Uterus (tissue), 4 donors: ENCODE measurements around the gene DSN1. TPM values are rescaled to one million over a fixed set of nuclear protein-coding genes. Genes with fewer than 3 reads are reported as not detected.

Experiments used
- DNase-seq, 2 donors: peaks; one replicate each; pipeline ENCODE4 v3.0.0-alpha.2; 2019 to 2020
- H3K27ac ChIP-seq, 2 donors: fragments of 200-600 bp; sonication (generic); 1 replicate in 1 of 2; 2 replicates in 1 of 2; pipeline ENCODE4 v1.5.1; 2016 to 2018
- H3K27me3 ChIP-seq, 2 donors: fragments of 200-600 bp; sonication (generic); one replicate each; pipeline ENCODE4 v1.5.1; 2018 to 2019; ENCODE audit warnings: control low read depth in 1 of 2
- H3K36me3 ChIP-seq, 2 donors: fragments of 200-600 bp; sonication (generic); one replicate each; pipeline ENCODE4 v1.5.1; 2019; ENCODE audit warnings: control low read depth in 1 of 2
- H3K4me1 ChIP-seq, 2 donors: fragments of 200-600 bp; sonication (generic); one replicate each; pipeline ENCODE4 v1.5.1; 2018 to 2019; ENCODE audit warnings: control low read depth in 1 of 2
- H3K4me3 ChIP-seq, 2 donors: fragments of 200-600 bp; sonication (generic); 1 replicate in 1 of 2; 2 replicates in 1 of 2; pipeline ENCODE4 v1.5.1; 2018 to 2019; ENCODE audit warnings: mild to moderate bottlenecking in 1 of 2
- H3K9me3 ChIP-seq, 2 donors: fragments of 200-600 bp; sonication (generic); one replicate each; pipeline ENCODE4 v1.5.1; 2019; ENCODE audit warnings: control low read depth in 1 of 2
- POLR2A ChIP-seq, 2 donors: fragments of 450-650 bp; IDR thresholded peaks; one replicate each; pipeline ENCODE4 v1.6.1; 2016; ENCODE audit warnings: antibody characterized with exemption in 2 of 2, mild to moderate bottlenecking in 1 of 2, moderate library complexity in 1 of 2
- intact Hi-C: fragments of 100-400 bp; cut with DNase I; formaldehyde crosslinking; loops from one replicate; pipeline ENCODE4 v1.15.1; 2023; ENCODE audit warnings: low total_unique reads
- total RNA-seq, 4 donors: library from RNA; depleted of rRNA in 3 of 4; stranded (reverse); fragments of >200 nt in 3 of 4; gene quantifications; one replicate each; pipeline versions ENCODE4 v1.1.0 to v1.2.4, GENCODE V29; 2014 to 2023
- TF ChIP-seq, protein P1 (sequence below), 4 experiments: fragments of 200-600 bp in 2 of 4; fragments of 450-650 bp in 2 of 4; sonication (generic) in 2 of 4; IDR thresholded peaks; one replicate each; pipeline ENCODE4 v1.5.1; 2016 to 2019; ENCODE audit warnings: antibody characterized with exemption in 4 of 4, mild to moderate bottlenecking in 2 of 4, moderate library complexity in 1 of 4
- donor health status: DM: yes; HTN: yes; CAD: no.

Gene DSN1
- total RNA-seq, 4 donors from 2014 or later: 0.29 to 24.3 (median 3.2) TPM

DNA sequence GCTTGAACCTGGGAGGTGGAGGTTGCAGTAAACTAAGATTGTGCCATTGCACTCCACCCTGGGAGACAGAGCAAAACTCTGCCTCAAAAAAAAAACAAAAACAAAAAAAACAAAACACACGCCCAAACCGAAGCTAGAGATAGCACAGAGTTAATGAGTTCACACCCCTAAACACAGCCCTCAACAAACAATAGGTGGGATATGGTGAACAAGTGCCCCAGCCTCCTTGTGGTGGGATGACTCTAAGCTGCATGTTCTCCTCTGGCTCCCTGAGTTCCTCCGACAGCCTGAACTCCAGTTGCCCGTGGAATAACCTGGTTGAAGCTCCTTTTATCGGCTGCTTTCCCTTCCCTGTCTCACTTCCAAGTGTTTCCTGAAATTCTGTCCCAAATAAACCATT lies 22.1 kb upstream of the DSN1 start:
- H3K27ac ChIP-seq: no peak overlapping the region
- no peaks in the 10 kb centered on the region for H3K9me3 ChIP-seq
- no peak for DNase-seq
- no peaks in the 10 kb centered on the region for H3K4me1 ChIP-seq
- no peaks in the 10 kb centered on the region for H3K36me3 ChIP-seq
- TF ChIP-seq, protein P1, sequence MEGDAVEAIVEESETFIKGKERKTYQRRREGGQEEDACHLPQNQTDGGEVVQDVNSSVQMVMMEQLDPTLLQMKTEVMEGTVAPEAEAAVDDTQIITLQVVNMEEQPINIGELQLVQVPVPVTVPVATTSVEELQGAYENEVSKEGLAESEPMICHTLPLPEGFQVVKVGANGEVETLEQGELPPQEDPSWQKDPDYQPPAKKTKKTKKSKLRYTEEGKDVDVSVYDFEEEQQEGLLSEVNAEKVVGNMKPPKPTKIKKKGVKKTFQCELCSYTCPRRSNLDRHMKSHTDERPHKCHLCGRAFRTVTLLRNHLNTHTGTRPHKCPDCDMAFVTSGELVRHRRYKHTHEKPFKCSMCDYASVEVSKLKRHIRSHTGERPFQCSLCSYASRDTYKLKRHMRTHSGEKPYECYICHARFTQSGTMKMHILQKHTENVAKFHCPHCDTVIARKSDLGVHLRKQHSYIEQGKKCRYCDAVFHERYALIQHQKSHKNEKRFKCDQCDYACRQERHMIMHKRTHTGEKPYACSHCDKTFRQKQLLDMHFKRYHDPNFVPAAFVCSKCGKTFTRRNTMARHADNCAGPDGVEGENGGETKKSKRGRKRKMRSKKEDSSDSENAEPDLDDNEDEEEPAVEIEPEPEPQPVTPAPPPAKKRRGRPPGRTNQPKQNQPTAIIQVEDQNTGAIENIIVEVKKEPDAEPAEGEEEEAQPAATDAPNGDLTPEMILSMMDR (IDR thresholded peaks at IDR 0.05): no peak
- TF ChIP-seq POLR2A (IDR thresholded peaks at IDR 0.05): no peak
- intact Hi-C loops: no loop called here
- no peaks in the 10 kb centered on the region for H3K27me3 ChIP-seq
- no peak overlapping the region for H3K4me3 ChIP-seq

DNA sequence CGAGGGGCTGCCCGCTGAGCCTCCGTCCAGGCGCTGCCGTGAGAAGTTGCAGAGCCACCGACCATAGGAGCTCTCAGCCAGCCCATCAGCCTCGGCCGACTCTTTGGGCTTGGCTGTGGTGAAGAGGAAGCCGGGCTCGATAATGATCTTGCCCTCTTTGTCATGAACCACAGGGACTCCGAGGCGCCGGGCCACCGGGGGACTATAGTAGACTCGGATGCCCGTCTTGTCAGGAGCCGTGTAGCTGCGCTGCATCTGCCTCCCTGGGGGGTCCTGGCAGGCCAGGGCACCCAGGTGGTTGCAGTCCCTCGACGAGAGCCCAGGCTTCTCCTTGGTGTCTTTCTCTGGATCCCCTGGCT lies 20.5 kb upstream of the DSN1 start:
- H3K27me3 ChIP-seq: no peaks in the 10 kb centered on the region
- intact Hi-C loops: no loop called here
- H3K4me1 ChIP-seq: no peaks in the 10 kb centered on the region
- DNase-seq: no peak
- no peak overlapping the region for H3K27ac ChIP-seq
- no peak for TF ChIP-seq POLR2A (IDR thresholded peaks at IDR 0.05)
- TF ChIP-seq, protein P1 (IDR thresholded peaks at IDR 0.05): no peak
- no peaks in the 10 kb centered on the region for H3K9me3 ChIP-seq
- H3K36me3 ChIP-seq: no peaks in the 10 kb centered on the region
- no peak overlapping the region for H3K4me3 ChIP-seq

DNA sequence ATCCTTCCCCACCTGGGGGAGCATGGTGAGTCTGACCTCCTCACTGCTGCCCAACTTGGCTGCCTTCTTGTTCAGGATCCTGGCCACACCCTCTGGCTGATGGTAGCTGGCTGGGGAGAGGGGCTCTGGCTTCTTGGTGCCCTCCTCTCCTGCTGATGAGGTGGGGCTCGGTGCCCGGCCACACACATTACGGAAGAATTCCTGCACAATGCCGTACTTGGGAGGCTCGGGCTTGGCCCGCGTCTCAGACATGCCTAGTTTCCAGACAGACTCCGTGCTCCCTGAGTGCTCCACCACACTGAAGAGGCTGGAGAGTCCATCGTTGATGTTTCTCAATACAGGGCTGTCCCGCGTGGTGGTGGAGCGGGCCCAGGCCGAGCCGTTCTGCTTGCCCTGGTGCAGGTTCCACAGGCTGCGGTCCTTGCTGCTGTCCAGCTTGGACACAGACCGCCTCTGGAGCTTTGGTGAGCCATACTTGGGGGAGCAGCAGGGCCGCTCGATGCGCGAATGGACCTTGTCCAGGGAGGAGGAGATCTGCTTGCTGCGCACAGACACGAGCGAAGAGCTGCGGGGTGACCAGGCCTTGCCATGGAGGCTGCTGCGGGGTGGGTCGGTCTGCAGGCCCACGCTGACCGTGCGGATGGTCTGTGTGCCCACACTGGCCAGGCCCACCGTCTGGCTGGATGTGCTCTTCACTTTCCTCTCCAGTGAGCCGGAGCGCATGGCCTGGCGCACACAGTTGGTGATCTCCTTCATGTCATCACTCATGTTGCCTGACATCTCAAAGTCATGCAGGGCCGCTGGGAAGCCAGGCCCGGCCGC lies 19.9 kb upstream of the DSN1 start:
- H3K36me3 ChIP-seq: no peaks in the 10 kb centered on the region
- DNase-seq: no peak
- H3K27me3 ChIP-seq: no peaks in the 10 kb centered on the region
- no peak overlapping the region for H3K4me3 ChIP-seq
- no peaks in the 10 kb centered on the region for H3K4me1 ChIP-seq
- TF ChIP-seq POLR2A (IDR thresholded peaks at IDR 0.05): no peak
- TF ChIP-seq, protein P1 (IDR thresholded peaks at IDR 0.05): no peak
- intact Hi-C loops: no loop called here
- H3K27ac ChIP-seq: no peak overlapping the region
- no peaks in the 10 kb centered on the region for H3K9me3 ChIP-seq

DNA sequence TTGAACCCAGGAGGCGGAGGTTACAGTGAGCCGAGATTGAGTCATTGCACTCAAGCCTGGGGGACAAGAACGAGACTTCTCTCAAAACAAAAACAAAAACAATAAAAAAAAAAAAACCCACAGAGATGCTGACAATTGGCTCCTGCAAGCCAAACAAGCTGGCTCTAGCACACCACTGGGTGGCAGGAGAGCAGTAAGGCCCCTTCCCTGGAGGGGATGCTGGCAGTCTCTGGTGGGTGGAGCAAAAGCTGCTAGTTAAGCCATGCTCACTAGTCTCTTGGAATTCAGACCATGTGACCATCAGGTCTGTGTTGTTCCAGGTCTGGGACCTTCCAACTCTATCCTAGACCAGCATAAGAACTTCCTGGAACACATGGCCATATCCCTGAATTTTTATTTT lies 18.9 kb upstream of the DSN1 start:
- no peaks in the 10 kb centered on the region for H3K4me1 ChIP-seq
- DNase-seq: peak; percentile 42
- TF ChIP-seq, protein P1 (IDR thresholded peaks at IDR 0.05): no peak
- no peak for TF ChIP-seq POLR2A (IDR thresholded peaks at IDR 0.05)
- H3K36me3 ChIP-seq: no peaks in the 10 kb centered on the region
- H3K4me3 ChIP-seq: no peak overlapping the region
- no peak overlapping the region for H3K27ac ChIP-seq
- no peaks in the 10 kb centered on the region for H3K9me3 ChIP-seq
- intact Hi-C loops: no loop called here
- no peaks in the 10 kb centered on the region for H3K27me3 ChIP-seq

DNA sequence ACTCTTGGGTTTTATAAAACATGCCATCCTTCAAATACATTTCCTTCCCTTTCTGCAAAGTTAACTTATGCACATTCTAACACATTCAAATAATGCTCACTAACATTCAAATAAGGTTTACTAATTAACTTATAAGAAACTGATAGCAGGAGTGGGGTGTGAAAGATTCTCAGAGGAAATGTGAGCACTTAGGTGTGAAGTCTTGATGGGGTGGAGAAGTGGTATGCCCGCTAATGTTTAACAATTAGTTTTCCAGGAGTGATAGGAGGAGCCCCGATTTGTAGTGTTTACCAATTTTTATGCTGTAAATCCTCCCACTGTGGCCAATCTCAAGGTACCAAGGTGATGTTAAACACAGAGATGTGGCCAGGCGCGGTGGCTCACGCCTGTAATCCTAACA lies 18.3 kb upstream of the DSN1 start:
- H3K36me3 ChIP-seq: no peaks in the 10 kb centered on the region

More for the DNA sequence above, 18.3 kb upstream of the DSN1 start:
- no peaks in the 10 kb centered on the region for H3K27me3 ChIP-seq
- no peaks in the 10 kb centered on the region for H3K9me3 ChIP-seq
- intact Hi-C loops: no loop called here
- TF ChIP-seq, protein P1 (IDR thresholded peaks at IDR 0.05): no peak
- TF ChIP-seq POLR2A (IDR thresholded peaks at IDR 0.05): no peak
- H3K4me1 ChIP-seq: no peaks in the 10 kb centered on the region
- DNase-seq: no peak
- no peak overlapping the region for H3K4me3 ChIP-seq
- H3K27ac ChIP-seq: no peak overlapping the region
